HG03457 (cell line): ENCODE measurements around the gene FOXP2.

ENCODE experiments used
- ATAC-seq: cut with Tn5 transposase; IDR thresholded peaks from one replicate; pipeline ENCODE4 v1.9.1; 2021; ENCODE audit warnings: moderate number of reproducible peaks; ENCODE audit not compliant: unreplicated experiment

FOXP2 gene

GRCh38 chr7:114703677-114704076, 289.1 kb downstream of the FOXP2 start:
- ATAC-seq, result no peak

- ATAC-seq, result no peak
Measured at GRCh38 chr7:114708646-114709045, 294.0 kb downstream of the FOXP2 start.

- no peak for ATAC-seq
Measured at GRCh38 chr7:114710499-114710898, 295.9 kb downstream of the FOXP2 start.

GRCh38 chr7:114711241-114711640, 296.6 kb downstream of the FOXP2 start:
- ATAC-seq, result no peak

- no peak for ATAC-seq
Measured at GRCh38 chr7:114715907-114716306, 301.3 kb downstream of the FOXP2 start.

- no peak for ATAC-seq
Measured at GRCh38 chr7:114718861-114719260, 304.2 kb downstream of the FOXP2 start.

GRCh38 chr7:114720725-114721124, 306.1 kb downstream of the FOXP2 start:
- ATAC-seq, result no peak

- no peak for ATAC-seq
Measured at GRCh38 chr7:114722562-114722961, 307.9 kb downstream of the FOXP2 start.

GRCh38 chr7:114723308-114723707, 308.7 kb downstream of the FOXP2 start:
- ATAC-seq, result no peak

GRCh38 chr7:114740095-114740494, 325.5 kb downstream of the FOXP2 start:
- no peak for ATAC-seq

- ATAC-seq, result no peak
Measured at GRCh38 chr7:114740941-114741340, 326.3 kb downstream of the FOXP2 start.

- no peak for ATAC-seq
Measured at GRCh38 chr7:114741911-114742310, 327.3 kb downstream of the FOXP2 start.
